CD4-positive, alpha-beta T cell (primary cell): Measurements from ENCODE around the gene COL24A1. TPM values are rescaled to one million over a fixed set of nuclear protein-coding genes. Genes with fewer than 3 reads are reported as not detected.
"Not testable (repeated sequence)": the region's sequence is repeated elsewhere in the genome, so short reads cannot be mapped to it uniquely, and the experiment has no call there.

Source experiments
- ATAC-seq: fragments of 200-7000 bp; cut with Tn5 transposase; one replicate; pipeline ENCODE4 v1.10.0; 2022; ENCODE audit warnings: mild to moderate bottlenecking; ENCODE audit not compliant: poor library complexity
- CTCF ChIA-PET: fragments of 350-600 bp; sonication (Branson Sonifier 250); formaldehyde crosslinking; loops from one replicate; lab custom pipeline; 2021; ENCODE audit warnings: antibody characterized with exemption, inconsistent platforms; lab: Charles Lee
- POLR2A ChIA-PET: fragments of 350-600 bp; sonication (Branson Sonifier 250); formaldehyde crosslinking; loops from one replicate; lab custom pipeline; 2021; ENCODE audit warnings: antibody characterized with exemption, inconsistent platforms; lab: Charles Lee
- DNase-seq, 14 experiments: peaks; one replicate each; pipeline ENCODE4 v3.0.0-alpha.2; 2013 to 2020; ENCODE audit warnings: mixed read lengths in 2 of 14
- H3K27ac ChIP-seq, 2 donors: one replicate each; pipeline versions ENCODE4 v1.5.1 to v1.7.0; 2013; ENCODE audit warnings: low read length in 2 of 2, low read depth in 1 of 2, mild to moderate bottlenecking in 1 of 2
- H3K27me3 ChIP-seq, 2 experiments: 1 replicate in 1 of 2; 2 replicates in 1 of 2; pipeline versions ENCODE4 v1.6.1 to v1.7.0; 2013; ENCODE audit warnings: low read length in 2 of 2, control low read depth in 1 of 2, mild to moderate bottlenecking in 1 of 2, moderate library complexity in 1 of 2; ENCODE audit not compliant: insufficient read depth in 2 of 2, control insufficient read depth in 1 of 2
- H3K36me3 ChIP-seq: one replicate; pipeline ENCODE4 v1.6.1; 2013; ENCODE audit warnings: low read length, control low read depth; ENCODE audit not compliant: insufficient read depth
- H3K4me1 ChIP-seq: one replicate; pipeline ENCODE4 v1.6.1; 2013; ENCODE audit warnings: low read length, control low read depth; ENCODE audit not compliant: insufficient read depth
- H3K4me3 ChIP-seq: one replicate; pipeline ENCODE4 v1.5.1; 2013; ENCODE audit warnings: mild to moderate bottlenecking, low read length, moderate library complexity
- H3K9me3 ChIP-seq, 2 experiments: 1 replicate in 1 of 2; 2 replicates in 1 of 2; pipeline versions ENCODE4 v1.6.1 to v1.7.0; 2013; ENCODE audit warnings: low read length in 2 of 2, mild to moderate bottlenecking in 2 of 2, control low read depth in 1 of 2, moderate library complexity in 1 of 2; ENCODE audit not compliant: control insufficient read depth in 1 of 2, insufficient read depth in 1 of 2
- H3K27ac Mint-ChIP-seq: one replicate; pipeline ENCODE4 v1.8.0; 2020; ENCODE audit warnings: mixed read lengths
- H3K27me3 Mint-ChIP-seq: one replicate; pipeline ENCODE4 v1.8.0; 2021; ENCODE audit warnings: mixed read lengths
- H3K36me3 Mint-ChIP-seq: one replicate; pipeline ENCODE4 v1.8.0; 2021; ENCODE audit warnings: low read depth, mixed read lengths
- H3K4me1 Mint-ChIP-seq: one replicate; pipeline ENCODE4 v1.8.0; 2021; ENCODE audit warnings: low read depth, mixed read lengths
- H3K4me3 Mint-ChIP-seq: one replicate; pipeline ENCODE4 v1.8.0; 2020; ENCODE audit warnings: mild to moderate bottlenecking, mixed read lengths
- H3K9me3 Mint-ChIP-seq: one replicate; pipeline ENCODE4 v1.8.0; 2020; ENCODE audit warnings: mixed read lengths
- intact Hi-C, 2 experiments: fragments of 100-400 bp; cut with DNase I in 1 of 2; cut with micrococcal nuclease in 1 of 2; formaldehyde crosslinking; loops; one replicate each; pipeline versions ENCODE4 v1.15.1 to v1.9.0; 2023 to 2025; cut with DNase I, micrococcal nuclease
- total RNA-seq, 174 experiments: library from RNA in 2 of 174; stranded (reverse) in 2 of 174; gene quantifications; one replicate each; pipeline ENCODE4 v1.2.3 and lab custom pipeline; 2021 to 2026
- TF ChIP-seq, protein P1 (sequence below): fragments of 200-600 bp; IDR thresholded peaks from one replicate; pipeline ENCODE4 v1.8.0; 2022; ENCODE audit warnings: antibody characterized with exemption, mild to moderate bottlenecking

The COL24A1 gene
- total RNA-seq, 2 experiments from 2014 or later: 0.25 TPM; not detected in 1

- DNase-seq (no peak), ATAC-seq (no peak)
- Histone ChIP-seq H3K36me3 (no peaks in the 10 kb centered on the region), H3K4me3 (no peak overlapping the region), H3K27me3 (no peaks in the 10 kb centered on the region), H3K27ac (no peak overlapping the region), H3K4me1 (no peaks in the 10 kb centered on the region), H3K9me3 (peaks cover 0 to 3% of the 10 kb centered on the region in 2 experiments)
- intact Hi-C loops: no loop called here
- Mint-ChIP-seq H3K27me3 (no peaks in the 10 kb centered on the region), H3K4me3 (no peak overlapping the region), H3K36me3 (no peaks in the 10 kb centered on the region), H3K9me3 (peaks cover 2% of the 10 kb centered on the region), H3K4me1 (no peaks in the 10 kb centered on the region), H3K27ac (no peak overlapping the region)
- CTCF ChIA-PET: no interaction called here
- POLR2A ChIA-PET: no interaction called here
- TF ChIP-seq, protein P1, sequence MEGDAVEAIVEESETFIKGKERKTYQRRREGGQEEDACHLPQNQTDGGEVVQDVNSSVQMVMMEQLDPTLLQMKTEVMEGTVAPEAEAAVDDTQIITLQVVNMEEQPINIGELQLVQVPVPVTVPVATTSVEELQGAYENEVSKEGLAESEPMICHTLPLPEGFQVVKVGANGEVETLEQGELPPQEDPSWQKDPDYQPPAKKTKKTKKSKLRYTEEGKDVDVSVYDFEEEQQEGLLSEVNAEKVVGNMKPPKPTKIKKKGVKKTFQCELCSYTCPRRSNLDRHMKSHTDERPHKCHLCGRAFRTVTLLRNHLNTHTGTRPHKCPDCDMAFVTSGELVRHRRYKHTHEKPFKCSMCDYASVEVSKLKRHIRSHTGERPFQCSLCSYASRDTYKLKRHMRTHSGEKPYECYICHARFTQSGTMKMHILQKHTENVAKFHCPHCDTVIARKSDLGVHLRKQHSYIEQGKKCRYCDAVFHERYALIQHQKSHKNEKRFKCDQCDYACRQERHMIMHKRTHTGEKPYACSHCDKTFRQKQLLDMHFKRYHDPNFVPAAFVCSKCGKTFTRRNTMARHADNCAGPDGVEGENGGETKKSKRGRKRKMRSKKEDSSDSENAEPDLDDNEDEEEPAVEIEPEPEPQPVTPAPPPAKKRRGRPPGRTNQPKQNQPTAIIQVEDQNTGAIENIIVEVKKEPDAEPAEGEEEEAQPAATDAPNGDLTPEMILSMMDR: no peak
These were observed 355.1 kb downstream of the COL24A1 start for GRCh38 chr1:85801520-85801919.

- H3K36me3 Mint-ChIP-seq: no peaks in the 10 kb centered on the region
- H3K4me1 Mint-ChIP-seq: no peaks in the 10 kb centered on the region
- no peaks in the 10 kb centered on the region for H3K27me3 Mint-ChIP-seq
- Histone ChIP-seq H3K4me1 (no peaks in the 10 kb centered on the region), H3K9me3 (peaks cover 0 to 3% of the 10 kb centered on the region in 2 experiments), H3K36me3 (no peaks in the 10 kb centered on the region), H3K27ac (no peak overlapping the region), H3K27me3 (no peaks in the 10 kb centered on the region), H3K4me3 (no peak overlapping the region)
- CTCF ChIA-PET: no interaction called here
- POLR2A ChIA-PET: no interaction called here
- intact Hi-C loops: no loop called here
- DNase-seq (no peak), ATAC-seq (no peak)
- no peak overlapping the region for H3K27ac Mint-ChIP-seq
- H3K9me3 Mint-ChIP-seq: peaks cover 2% of the 10 kb centered on the region
- H3K4me3 Mint-ChIP-seq: no peak overlapping the region
- TF ChIP-seq, protein P1: no peak
These were observed 356.8 kb downstream of the COL24A1 start for GRCh38 chr1:85799737-85800136.

GRCh38 chr1:85798419-85798818 is 358.2 kb downstream of the COL24A1 start:
- ChIA-PET POLR2A (no interaction called here), CTCF (no interaction called here)
- H3K27me3 Mint-ChIP-seq: no peaks in the 10 kb centered on the region
- H3K27ac ChIP-seq: no peak overlapping the region
- H3K27me3 ChIP-seq: no peaks in the 10 kb centered on the region
- H3K4me3 Mint-ChIP-seq: no peak overlapping the region
- TF ChIP-seq, protein P1: no peak
- H3K4me1 Mint-ChIP-seq: no peaks in the 10 kb centered on the region
- no peak overlapping the region for H3K27ac Mint-ChIP-seq
- intact Hi-C loops: no loop called here
- no peaks in the 10 kb centered on the region for H3K36me3 ChIP-seq
- no peaks in the 10 kb centered on the region for H3K36me3 Mint-ChIP-seq
- no peaks in the 10 kb centered on the region for H3K4me1 ChIP-seq
- H3K9me3 ChIP-seq: peaks cover 0 to 3% of the 10 kb centered on the region in 2 experiments
- ATAC-seq: no peak
- H3K4me3 ChIP-seq: no peak overlapping the region
- peaks cover 2% of the 10 kb centered on the region for H3K9me3 Mint-ChIP-seq
- no peak for DNase-seq

DNA sequence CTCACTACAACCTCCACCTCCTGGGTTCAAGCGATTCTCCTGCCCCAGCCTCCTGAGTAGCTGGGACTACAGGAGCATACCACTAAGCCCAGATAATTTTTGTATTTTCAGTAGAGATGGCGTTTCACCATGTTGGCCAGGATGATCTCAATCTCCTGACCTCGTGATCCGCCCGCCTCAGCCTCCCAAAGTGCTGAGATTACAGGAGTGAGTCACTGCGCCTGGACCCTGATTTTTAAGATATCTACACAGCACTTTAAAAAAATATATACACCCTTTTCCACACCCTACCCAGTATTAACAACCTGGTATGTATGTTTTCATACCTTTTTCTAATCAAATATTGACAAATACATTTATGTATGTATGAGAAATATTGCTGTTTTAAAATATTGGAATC is 379.6 kb downstream of the COL24A1 start:
- CTCF ChIA-PET, H3K4me3 ChIP-seq, H3K27me3 Mint-ChIP-seq, DNase-seq, H3K4me1 ChIP-seq, H3K9me3 Mint-ChIP-seq, POLR2A ChIA-PET, H3K27ac ChIP-seq, intact Hi-C loops, H3K4me1 Mint-ChIP-seq, H3K9me3 ChIP-seq, H3K27ac Mint-ChIP-seq, ATAC-seq, H3K36me3 Mint-ChIP-seq, H3K36me3 ChIP-seq, H3K27me3 ChIP-seq, H3K4me3 Mint-ChIP-seq: not testable (repeated sequence)
